SKM-1 (cell line): ENCODE measurements around the gene POLDIP3.
A peak's percentile ranks its signal among the peaks of the same experiment; 100 is the strongest.
"Not testable (repeated sequence)": the region's sequence is repeated elsewhere in the genome, so short reads cannot be mapped to it uniquely, and the experiment has no call there.

Experiments used
- DNase-seq: peaks from one replicate; lab custom pipeline; 2025; ENCODE audit not compliant: unreplicated experiment; lab: John Stamatoyannopoulos, UW

POLDIP3 gene

GRCh38 chr22:42620084-42620483 lies 5.4 kb upstream of the POLDIP3 start:
- no peak for DNase-seq

GRCh38 chr22:42619261-42620063 lies 4.8 kb upstream of the POLDIP3 start:
- no peak for DNase-seq

- no peak for DNase-seq
Measured at GRCh38 chr22:42617155-42617983, 2.7 kb upstream of the POLDIP3 start.

GRCh38 chr22:42615860-42616175 lies 1.1 kb upstream of the POLDIP3 start:
- DNase-seq, result not testable (repeated sequence)

- DNase-seq, result peak; percentile 91
Measured at GRCh38 chr22:42615092-42615859, 593 bp upstream of the POLDIP3 start.

- DNase-seq, result no peak
Measured at GRCh38 chr22:42613872-42614301, 796 bp downstream of the POLDIP3 start.

- no peak for DNase-seq
Measured at GRCh38 chr22:42612336-42612735, 2.3 kb downstream of the POLDIP3 start.

- no peak for DNase-seq
Measured at GRCh38 chr22:42611051-42611450, 3.6 kb downstream of the POLDIP3 start.

GRCh38 chr22:42610186-42610585 lies 4.5 kb downstream of the POLDIP3 start:
- no peak for DNase-seq

GRCh38 chr22:42608823-42609361 lies 5.8 kb downstream of the POLDIP3 start:
- no peak for DNase-seq

GRCh38 chr22:42608136-42608822 lies 6.4 kb downstream of the POLDIP3 start:
- DNase-seq, result no peak

GRCh38 chr22:42607641-42608040 lies 7.0 kb downstream of the POLDIP3 start:
- not testable (repeated sequence) for DNase-seq

GRCh38 chr22:42604403-42604802 lies 10.3 kb downstream of the POLDIP3 start:
- DNase-seq, result no peak

GRCh38 chr22:42603427-42603826 lies 11.3 kb downstream of the POLDIP3 start:
- no peak for DNase-seq

- no peak for DNase-seq
Measured at GRCh38 chr22:42602470-42602869, 12.2 kb downstream of the POLDIP3 start.

- no peak for DNase-seq
Measured at GRCh38 chr22:42601879-42602465, 12.7 kb downstream of the POLDIP3 start.

- no peak for DNase-seq
Measured at GRCh38 chr22:42596863-42597530, 17.7 kb downstream of the POLDIP3 start.

- DNase-seq, result no peak
Measured at GRCh38 chr22:42596336-42596735, 18.3 kb downstream of the POLDIP3 start.

- no peak for DNase-seq
Measured at GRCh38 chr22:42595434-42595833, 19.2 kb downstream of the POLDIP3 start.

GRCh38 chr22:42591987-42592386 lies 22.7 kb downstream of the POLDIP3 start:
- no peak for DNase-seq
